Neural cell (in vitro differentiated cells): ENCODE measurements around the gene KRT35. TPM values are rescaled to one million over a fixed set of nuclear protein-coding genes. Genes with fewer than 3 reads are reported as not detected.

Experiments
- H2AFZ ChIP-seq: fragments of 200-600, 300-800 bp; sonication (generic), shearing (Covaris generic); 2 replicates; pipeline ENCODE4 v1.6.0; 2014; ENCODE audit warnings: low read depth, mild to moderate bottlenecking, antibody characterized with exemption, low read length, moderate library complexity
- H3F3A ChIP-seq: fragments of 200-600 bp; shearing (Covaris generic); 2 replicates; pipeline ENCODE4 v1.6.1; 2016; ENCODE audit warnings: mild to moderate bottlenecking, moderate library complexity, mixed read lengths, antibody characterized with exemption, low read length; ENCODE audit not compliant: insufficient read depth, poor library complexity, severe bottlenecking
- H3K27ac ChIP-seq: fragments of 200-600, 300-800 bp; sonication (generic), shearing (Covaris generic); 2 replicates; pipeline ENCODE4 v1.5.1; 2014; ENCODE audit warnings: mild to moderate bottlenecking, low read length, moderate library complexity
- H3K27me3 ChIP-seq: fragments of 300-800, 200-600 bp; sonication (generic), shearing (Covaris generic); 2 replicates; pipeline ENCODE4 v1.6.0; 2014; ENCODE audit warnings: mild to moderate bottlenecking, low read depth, low read length, moderate library complexity; ENCODE audit not compliant: insufficient read depth
- H3K36me3 ChIP-seq: fragments of 300-800, 200-600 bp; sonication (generic), shearing (Covaris generic); 2 replicates; pipeline ENCODE4 v1.5.1; 2014; ENCODE audit warnings: mild to moderate bottlenecking, antibody characterized with exemption, low read length, moderate library complexity; ENCODE audit not compliant: insufficient read depth
- H3K4me2 ChIP-seq: fragments of 300-800, 200-600 bp; sonication (generic), shearing (Covaris generic); 2 replicates; pipeline ENCODE4 v1.6.0; 2014; ENCODE audit warnings: mild to moderate bottlenecking, low read length
- H3K4me3 ChIP-seq: fragments of 300-800, 200-600 bp; sonication (generic), shearing (Covaris generic); 2 replicates; pipeline ENCODE4 v1.5.1; 2014; ENCODE audit warnings: mild to moderate bottlenecking, low read length, moderate library complexity
- H3K79me2 ChIP-seq: fragments of 200-600 bp; shearing (Covaris generic); replicated peaks from 2 replicates; pipeline ENCODE4 v1.6.0; 2014; ENCODE audit warnings: mild to moderate bottlenecking, low read length, moderate library complexity; ENCODE audit not compliant: insufficient read depth
- H3K9ac ChIP-seq: fragments of 300-800, 200-600 bp; sonication (generic), shearing (Covaris generic); 2 replicates; pipeline ENCODE4 v1.6.1; 2016; ENCODE audit warnings: mild to moderate bottlenecking, low read length, mixed read lengths
- H3K9me2 ChIP-seq: fragments of 200-600 bp; shearing (Covaris generic); 2 replicates; pipeline ENCODE4 v1.6.1; 2016; ENCODE audit warnings: mild to moderate bottlenecking, low read length, mixed read lengths; ENCODE audit not compliant: insufficient read depth
- H3K9me3 ChIP-seq: fragments of 200-600, 300-800 bp; sonication (generic), shearing (Covaris generic); 2 replicates; pipeline ENCODE4 v1.6.1; 2016; ENCODE audit warnings: mild to moderate bottlenecking, mixed run types, low read length, moderate library complexity, mixed read lengths
- H4K20me1 ChIP-seq: fragments of 200-600 bp; shearing (Covaris generic); 2 replicates; pipeline ENCODE4 v1.6.1; 2016; ENCODE audit warnings: mild to moderate bottlenecking, mixed run types; ENCODE audit not compliant: insufficient read depth
- EP300 ChIP-seq: fragments of 450-650 bp; conservative IDR thresholded peaks from 2 replicates; pipeline ENCODE4 v1.6.1; 2014; ENCODE audit warnings: antibody characterized with exemption, mild to moderate bottlenecking, moderate library complexity; ENCODE audit not compliant: poor library complexity, severe bottlenecking
- EZH2 ChIP-seq: fragments of 200-600, 300-800 bp; shearing (Covaris generic), sonication (generic); IDR thresholded peaks from 2 replicates; pipeline ENCODE4 v1.6.1; 2014; ENCODE audit warnings: antibody characterized with exemption, low read length, borderline replicate concordance, mild to moderate bottlenecking; ENCODE audit not compliant: insufficient read depth, poor library complexity, severe bottlenecking
- MXI1 ChIP-seq: fragments of 450-650 bp; conservative IDR thresholded peaks from 2 replicates; pipeline ENCODE4 v1.6.1; 2014; ENCODE audit warnings: antibody characterized with exemption, mild to moderate bottlenecking; ENCODE audit not compliant: poor library complexity, severe bottlenecking
- POLR2AphosphoS5 ChIP-seq: IDR thresholded peaks from 2 replicates; pipeline ENCODE4 v1.6.1; 2012
- RAD21 ChIP-seq: fragments of 450-650 bp; conservative IDR thresholded peaks from 2 replicates; pipeline ENCODE4 v1.6.1; 2014; ENCODE audit warnings: antibody characterized with exemption, mild to moderate bottlenecking, moderate library complexity
- SMC3 ChIP-seq: fragments of 450-650 bp; conservative IDR thresholded peaks from 2 replicates; pipeline ENCODE4 v1.6.1; 2014; ENCODE audit warnings: antibody characterized with exemption, mild to moderate bottlenecking, moderate library complexity; ENCODE audit not compliant: poor library complexity
- TAF1 ChIP-seq: IDR thresholded peaks from 2 replicates; pipeline ENCODE4 v1.6.1; 2012; ENCODE audit warnings: low read depth
- polyA plus RNA-seq: library from polyadenylated mRNA; depleted of rRNA; stranded (reverse); fragments of >200 nt; gene quantifications from 2 replicates; pipeline ENCODE4 v1.2.3, GENCODE V29; 2014
- TF ChIP-seq, protein P1 (sequence below): fragments of 450-650 bp; IDR thresholded peaks from 2 replicates; pipeline ENCODE4 v1.5.1; 2014; ENCODE audit warnings: antibody characterized with exemption, mild to moderate bottlenecking, moderate library complexity; ENCODE audit not compliant: poor library complexity, severe bottlenecking
- TF ChIP-seq, protein P2 (sequence below): IDR thresholded peaks from 2 replicates; pipeline ENCODE4 v1.6.1; 2012; ENCODE audit warnings: borderline replicate concordance

The KRT35 gene
- polyA plus RNA-seq, 1 donor from 2014 or later: not detected

DNA sequence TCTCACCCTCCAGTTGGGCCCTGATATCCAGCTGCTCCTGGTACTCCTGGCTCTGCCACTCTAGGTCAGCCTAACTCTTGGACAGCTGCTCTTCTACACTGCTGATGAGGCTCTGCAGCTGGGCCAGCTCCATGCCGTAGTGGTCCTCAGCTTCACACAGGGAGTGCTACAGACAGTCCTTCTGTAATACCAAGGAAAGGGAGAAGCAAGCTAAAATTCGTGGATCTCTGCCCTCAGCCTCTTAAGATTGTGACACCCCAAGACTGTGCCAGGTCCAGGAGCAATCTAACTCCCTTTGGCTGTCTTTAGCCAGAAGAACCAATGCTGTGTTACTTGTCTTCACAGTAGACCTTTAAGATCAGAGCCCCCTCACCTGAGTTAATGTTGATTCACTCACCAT is 32.4 kb downstream of the KRT35 start:
- TF ChIP-seq MXI1: no peak
- H3F3A ChIP-seq: no peaks in the 10 kb centered on the region
- H4K20me1 ChIP-seq: no peaks in the 10 kb centered on the region
- H3K79me2 ChIP-seq: no peaks in the 10 kb centered on the region
- H3K9me3 ChIP-seq: no peaks in the 10 kb centered on the region
- H3K36me3 ChIP-seq: no peaks in the 10 kb centered on the region
- no peaks in the 10 kb centered on the region for H3K9me2 ChIP-seq
- no peaks in the 10 kb centered on the region for H3K27me3 ChIP-seq
- H3K4me2 ChIP-seq: no peak overlapping the region
- H3K27ac ChIP-seq: no peak overlapping the region
- H3K9ac ChIP-seq: no peak overlapping the region
- no peak overlapping the region for H2AFZ ChIP-seq
- no peak overlapping the region for H3K4me3 ChIP-seq

DNA sequence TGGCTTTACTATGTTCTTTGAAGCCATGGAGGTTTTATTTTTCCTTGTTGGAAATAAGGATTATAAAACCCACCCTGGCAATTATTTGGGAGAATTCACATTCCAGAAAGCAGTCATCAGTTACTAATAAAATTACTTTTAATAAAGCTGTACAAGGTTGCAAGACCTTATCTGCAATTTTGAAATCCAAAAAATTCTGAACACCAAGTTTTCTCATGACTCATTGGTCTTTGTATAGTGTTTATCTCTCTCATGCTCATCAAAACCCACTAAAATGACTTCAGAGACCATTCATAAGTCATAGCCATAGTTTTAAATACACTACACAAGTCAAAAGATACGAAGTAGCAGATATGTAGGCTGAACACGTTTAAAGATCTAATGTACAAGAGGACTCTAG is 34.1 kb downstream of the KRT35 start:
- Histone ChIP-seq H3K27ac (no peak overlapping the region), H3K27me3 (no peaks in the 10 kb centered on the region), H3K4me2 (no peak overlapping the region), H3K9me2 (no peaks in the 10 kb centered on the region), H3F3A (no peaks in the 10 kb centered on the region), H4K20me1 (no peaks in the 10 kb centered on the region), H3K79me2 (no peaks in the 10 kb centered on the region), H3K9me3 (no peaks in the 10 kb centered on the region), H3K36me3 (no peaks in the 10 kb centered on the region), H3K4me3 (no peak overlapping the region), H3K9ac (no peak overlapping the region), H2AFZ (no peak overlapping the region)
- TF ChIP-seq RAD21: no peak
- TF ChIP-seq EZH2: no peak
- no peak for TF ChIP-seq MXI1
- TF ChIP-seq, protein P1, sequence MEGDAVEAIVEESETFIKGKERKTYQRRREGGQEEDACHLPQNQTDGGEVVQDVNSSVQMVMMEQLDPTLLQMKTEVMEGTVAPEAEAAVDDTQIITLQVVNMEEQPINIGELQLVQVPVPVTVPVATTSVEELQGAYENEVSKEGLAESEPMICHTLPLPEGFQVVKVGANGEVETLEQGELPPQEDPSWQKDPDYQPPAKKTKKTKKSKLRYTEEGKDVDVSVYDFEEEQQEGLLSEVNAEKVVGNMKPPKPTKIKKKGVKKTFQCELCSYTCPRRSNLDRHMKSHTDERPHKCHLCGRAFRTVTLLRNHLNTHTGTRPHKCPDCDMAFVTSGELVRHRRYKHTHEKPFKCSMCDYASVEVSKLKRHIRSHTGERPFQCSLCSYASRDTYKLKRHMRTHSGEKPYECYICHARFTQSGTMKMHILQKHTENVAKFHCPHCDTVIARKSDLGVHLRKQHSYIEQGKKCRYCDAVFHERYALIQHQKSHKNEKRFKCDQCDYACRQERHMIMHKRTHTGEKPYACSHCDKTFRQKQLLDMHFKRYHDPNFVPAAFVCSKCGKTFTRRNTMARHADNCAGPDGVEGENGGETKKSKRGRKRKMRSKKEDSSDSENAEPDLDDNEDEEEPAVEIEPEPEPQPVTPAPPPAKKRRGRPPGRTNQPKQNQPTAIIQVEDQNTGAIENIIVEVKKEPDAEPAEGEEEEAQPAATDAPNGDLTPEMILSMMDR: no peak
- TF ChIP-seq, protein P2, sequence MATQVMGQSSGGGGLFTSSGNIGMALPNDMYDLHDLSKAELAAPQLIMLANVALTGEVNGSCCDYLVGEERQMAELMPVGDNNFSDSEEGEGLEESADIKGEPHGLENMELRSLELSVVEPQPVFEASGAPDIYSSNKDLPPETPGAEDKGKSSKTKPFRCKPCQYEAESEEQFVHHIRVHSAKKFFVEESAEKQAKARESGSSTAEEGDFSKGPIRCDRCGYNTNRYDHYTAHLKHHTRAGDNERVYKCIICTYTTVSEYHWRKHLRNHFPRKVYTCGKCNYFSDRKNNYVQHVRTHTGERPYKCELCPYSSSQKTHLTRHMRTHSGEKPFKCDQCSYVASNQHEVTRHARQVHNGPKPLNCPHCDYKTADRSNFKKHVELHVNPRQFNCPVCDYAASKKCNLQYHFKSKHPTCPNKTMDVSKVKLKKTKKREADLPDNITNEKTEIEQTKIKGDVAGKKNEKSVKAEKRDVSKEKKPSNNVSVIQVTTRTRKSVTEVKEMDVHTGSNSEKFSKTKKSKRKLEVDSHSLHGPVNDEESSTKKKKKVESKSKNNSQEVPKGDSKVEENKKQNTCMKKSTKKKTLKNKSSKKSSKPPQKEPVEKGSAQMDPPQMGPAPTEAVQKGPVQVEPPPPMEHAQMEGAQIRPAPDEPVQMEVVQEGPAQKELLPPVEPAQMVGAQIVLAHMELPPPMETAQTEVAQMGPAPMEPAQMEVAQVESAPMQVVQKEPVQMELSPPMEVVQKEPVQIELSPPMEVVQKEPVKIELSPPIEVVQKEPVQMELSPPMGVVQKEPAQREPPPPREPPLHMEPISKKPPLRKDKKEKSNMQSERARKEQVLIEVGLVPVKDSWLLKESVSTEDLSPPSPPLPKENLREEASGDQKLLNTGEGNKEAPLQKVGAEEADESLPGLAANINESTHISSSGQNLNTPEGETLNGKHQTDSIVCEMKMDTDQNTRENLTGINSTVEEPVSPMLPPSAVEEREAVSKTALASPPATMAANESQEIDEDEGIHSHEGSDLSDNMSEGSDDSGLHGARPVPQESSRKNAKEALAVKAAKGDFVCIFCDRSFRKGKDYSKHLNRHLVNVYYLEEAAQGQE: no peak
- no peak for TF ChIP-seq EP300
- no peak for TF ChIP-seq TAF1
- TF ChIP-seq SMC3: no peak
- no peak for TF ChIP-seq POLR2AphosphoS5

DNA sequence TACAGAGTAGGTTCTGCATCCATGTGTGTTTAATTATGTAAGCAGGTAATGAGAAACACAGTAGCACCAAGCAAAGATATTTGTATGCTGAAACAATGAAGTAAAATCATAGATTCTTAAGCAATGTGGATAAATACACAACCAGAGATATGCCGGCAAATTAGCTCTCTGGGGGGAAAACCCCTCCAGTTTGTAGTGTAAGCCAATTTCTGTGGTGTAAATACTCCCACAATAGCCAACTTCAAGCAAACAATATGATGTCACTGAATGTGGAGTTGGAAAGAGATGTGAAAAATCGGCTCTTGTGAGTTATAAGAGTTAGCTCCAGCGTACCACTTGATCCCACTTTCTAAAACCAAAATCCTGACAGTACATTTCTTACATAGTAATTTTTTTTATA is 36.3 kb downstream of the KRT35 start:
- H2AFZ ChIP-seq: no peak overlapping the region
- TF ChIP-seq, protein P2: no peak
- no peak for TF ChIP-seq EP300
- TF ChIP-seq MXI1: no peak
- TF ChIP-seq TAF1: no peak
- no peak for TF ChIP-seq RAD21
- TF ChIP-seq POLR2AphosphoS5: no peak
- TF ChIP-seq SMC3: no peak
- TF ChIP-seq, protein P1: no peak
- TF ChIP-seq EZH2: no peak
- no peaks in the 10 kb centered on the region for H3K9me2 ChIP-seq
- no peaks in the 10 kb centered on the region for H3K36me3 ChIP-seq
- no peak overlapping the region for H3K4me3 ChIP-seq
- H3K9me3 ChIP-seq: no peaks in the 10 kb centered on the region
- H3F3A ChIP-seq: no peaks in the 10 kb centered on the region
- H3K27ac ChIP-seq: no peak overlapping the region
- H3K27me3 ChIP-seq: no peaks in the 10 kb centered on the region
- no peak overlapping the region for H3K9ac ChIP-seq
- H3K4me2 ChIP-seq: no peak overlapping the region
- H4K20me1 ChIP-seq: no peaks in the 10 kb centered on the region
- no peaks in the 10 kb centered on the region for H3K79me2 ChIP-seq
